HG02642 (cell line): ENCODE data around the gene TRMT6.

ENCODE experiments used
- ATAC-seq: cut with Tn5 transposase; IDR thresholded peaks from one replicate; pipeline ENCODE4 v1.9.1; 2021; ENCODE audit warnings: mild to moderate bottlenecking; ENCODE audit not compliant: unreplicated experiment, poor library complexity

Gene TRMT6

GRCh38 chr20:5910186-5910585, 40.1 kb downstream of the TRMT6 start:
- no peak for ATAC-seq

DNA sequence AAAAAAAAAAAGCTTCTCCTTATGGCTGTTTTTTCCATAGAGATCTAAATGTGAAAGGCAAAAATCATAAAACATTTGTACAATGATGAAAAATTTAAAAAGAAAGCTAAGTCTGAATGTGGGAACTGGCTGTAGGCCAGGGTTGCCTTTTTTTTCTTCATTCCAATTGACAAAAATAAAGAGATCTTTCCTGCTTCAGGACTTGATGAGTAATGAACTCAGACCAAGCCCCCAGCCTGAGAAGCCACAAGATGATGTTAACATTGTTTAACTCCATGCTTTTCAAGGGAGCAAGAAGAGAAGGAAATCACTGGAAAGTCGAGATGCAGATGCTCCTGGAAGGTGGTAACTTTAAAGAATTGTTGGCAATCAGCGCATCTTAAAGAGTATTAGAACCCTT, 41.4 kb downstream of the TRMT6 start:
- ATAC-seq, result no peak

DNA sequence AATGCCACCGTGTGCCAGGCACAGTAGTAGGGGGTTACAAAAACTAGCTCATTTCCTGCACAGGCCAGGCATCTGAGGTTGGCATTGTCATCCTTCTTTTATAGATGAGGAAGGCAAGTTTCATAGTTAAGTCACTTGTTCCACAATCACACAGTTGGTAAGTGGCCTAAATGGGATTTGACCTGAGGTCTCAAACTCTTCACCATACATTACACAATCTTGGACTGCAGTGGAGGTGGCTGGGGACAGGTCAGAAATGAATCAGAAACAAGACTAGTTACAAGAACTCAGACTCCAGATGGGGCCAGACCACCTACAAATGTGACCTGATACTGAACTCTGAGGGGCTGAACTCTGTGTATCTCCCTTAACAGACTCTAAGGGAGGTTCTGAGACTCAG, 49.4 kb downstream of the TRMT6 start:
- ATAC-seq, result no peak

GRCh38 chr20:5899444-5899843, 50.9 kb downstream of the TRMT6 start:
- no peak for ATAC-seq

- ATAC-seq, result no peak
Measured at GRCh38 chr20:5895626-5896025, 54.7 kb downstream of the TRMT6 start.

DNA sequence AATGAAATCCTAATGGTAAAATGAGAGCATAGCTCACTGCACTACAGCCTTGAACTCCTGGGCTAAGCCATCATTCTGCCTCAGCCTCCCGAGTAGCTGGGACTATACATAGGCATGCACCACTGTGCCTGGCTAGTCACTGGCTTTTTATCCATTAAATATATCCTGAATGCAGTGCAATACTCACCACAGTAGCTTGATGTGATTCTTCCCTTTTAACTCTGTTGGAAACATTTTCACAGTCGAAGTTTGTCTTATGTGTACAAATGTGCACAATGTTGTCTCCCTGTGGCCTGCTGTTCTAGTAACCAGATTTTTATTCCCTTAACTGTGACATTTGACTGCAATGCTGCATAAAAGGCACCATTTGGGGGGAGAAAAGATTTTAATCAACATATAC, 56.7 kb downstream of the TRMT6 start:
- ATAC-seq, result no peak

DNA sequence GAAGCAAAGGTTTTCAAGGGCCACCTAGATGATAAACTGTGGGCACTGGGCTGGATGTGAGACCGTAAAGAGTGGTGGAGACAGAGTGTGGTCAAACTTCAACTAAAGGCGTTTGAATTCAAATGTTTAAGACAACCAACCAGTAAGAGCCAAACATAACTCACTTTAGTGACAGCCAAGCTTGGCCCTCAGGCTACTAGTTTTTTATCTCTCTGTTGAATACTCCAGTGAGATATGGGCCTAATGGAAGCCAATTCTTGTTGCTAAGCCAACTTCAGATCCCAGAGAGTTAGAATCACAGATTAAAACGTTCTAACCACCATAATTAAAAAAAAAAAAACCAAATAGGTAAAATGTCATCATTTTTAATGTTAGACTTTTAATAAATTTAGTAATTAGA, 57.3 kb downstream of the TRMT6 start:
- no peak for ATAC-seq

DNA sequence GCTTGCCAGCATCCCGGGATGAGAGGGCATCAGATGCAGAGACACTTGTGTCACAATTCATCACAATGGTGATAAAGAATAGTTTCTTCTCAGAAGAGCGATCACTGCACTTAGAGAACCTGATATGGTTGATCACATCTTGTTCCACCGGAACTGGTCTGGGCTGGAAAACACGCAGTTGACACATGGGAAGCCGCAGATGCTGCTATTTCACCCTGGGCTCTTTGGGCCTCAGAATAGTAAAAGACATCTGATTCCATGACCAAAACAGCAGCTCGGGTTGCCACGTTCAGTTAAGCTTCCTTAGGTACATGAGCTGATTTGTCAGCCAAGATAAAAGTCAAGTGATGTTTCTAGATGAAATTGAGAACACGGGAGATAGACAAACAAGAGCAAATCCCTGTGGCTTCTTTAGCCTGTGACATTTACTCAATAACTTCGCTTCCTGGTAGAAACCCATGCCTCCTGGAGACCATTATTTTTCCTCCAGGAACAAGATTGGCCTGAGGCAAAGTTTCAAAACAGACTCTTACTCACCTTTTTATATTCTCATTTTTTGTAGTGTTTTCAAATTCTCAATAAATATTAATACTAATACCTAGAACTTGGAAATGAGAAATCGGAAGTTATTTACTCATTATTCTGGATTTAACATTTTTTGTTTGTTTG, 59.4 kb downstream of the TRMT6 start:
- ATAC-seq, result no peak

- no peak for ATAC-seq
Measured at GRCh38 chr20:5888041-5888440, 62.3 kb downstream of the TRMT6 start.

- no peak for ATAC-seq
Measured at GRCh38 chr20:5887386-5887785, 62.9 kb downstream of the TRMT6 start.
